GM18507 (cell line): ENCODE data around the gene TLR6.
"Not testable (repeated sequence)": the region's sequence is repeated elsewhere in the genome, so short reads cannot be mapped to it uniquely, and the experiment has no call there.

Experiments
- DNase-seq: peaks from one replicate; pipeline ENCODE4 v3.0.0; 2011; ENCODE audit warnings: low read depth; ENCODE audit not compliant: insufficient read length; ENCODE audit errors: extremely low spot score
- FAIRE-seq: peaks from 2 replicates; lab custom pipeline; 2011; peaks lifted over from hg19 to GRCh38; lab: Jason Lieb, UNC

TLR6 gene

GRCh38 chr4:38829237-38829636 lies 27.4 kb downstream of the TLR6 start:
- DNase-seq (no peak), FAIRE-seq (peak; percentile 21)

DNA sequence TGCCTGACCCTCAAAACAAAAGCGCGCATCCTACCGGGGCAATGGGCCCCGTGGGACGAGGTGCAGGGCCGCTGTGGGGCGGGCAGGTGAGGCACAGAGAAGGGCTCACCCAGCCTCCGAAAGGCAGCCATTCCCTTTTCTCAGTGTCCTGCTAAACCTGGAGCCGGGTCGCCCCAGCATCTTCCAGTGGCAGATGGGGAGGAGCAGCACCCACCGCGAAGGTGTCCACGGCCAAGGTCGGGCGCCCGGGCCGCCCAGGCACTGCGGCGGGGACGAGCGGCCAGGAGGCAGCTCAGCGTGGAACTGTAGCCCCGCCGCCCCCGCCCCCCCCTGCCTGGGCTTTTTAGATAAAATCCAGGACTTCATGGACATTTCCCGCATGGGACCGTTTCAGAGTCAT lies 32.9 kb downstream of the TLR6 start:
- DNase-seq (no peak), FAIRE-seq (no peak)

- FAIRE-seq = no peak
- no peak for DNase-seq
Observed at GRCh38 chr4:38822748-38823303, 33.8 kb downstream of the TLR6 start.

- DNase-seq (no peak), FAIRE-seq (no peak)
Observed at GRCh38 chr4:38821739-38822138, 34.9 kb downstream of the TLR6 start.

DNA sequence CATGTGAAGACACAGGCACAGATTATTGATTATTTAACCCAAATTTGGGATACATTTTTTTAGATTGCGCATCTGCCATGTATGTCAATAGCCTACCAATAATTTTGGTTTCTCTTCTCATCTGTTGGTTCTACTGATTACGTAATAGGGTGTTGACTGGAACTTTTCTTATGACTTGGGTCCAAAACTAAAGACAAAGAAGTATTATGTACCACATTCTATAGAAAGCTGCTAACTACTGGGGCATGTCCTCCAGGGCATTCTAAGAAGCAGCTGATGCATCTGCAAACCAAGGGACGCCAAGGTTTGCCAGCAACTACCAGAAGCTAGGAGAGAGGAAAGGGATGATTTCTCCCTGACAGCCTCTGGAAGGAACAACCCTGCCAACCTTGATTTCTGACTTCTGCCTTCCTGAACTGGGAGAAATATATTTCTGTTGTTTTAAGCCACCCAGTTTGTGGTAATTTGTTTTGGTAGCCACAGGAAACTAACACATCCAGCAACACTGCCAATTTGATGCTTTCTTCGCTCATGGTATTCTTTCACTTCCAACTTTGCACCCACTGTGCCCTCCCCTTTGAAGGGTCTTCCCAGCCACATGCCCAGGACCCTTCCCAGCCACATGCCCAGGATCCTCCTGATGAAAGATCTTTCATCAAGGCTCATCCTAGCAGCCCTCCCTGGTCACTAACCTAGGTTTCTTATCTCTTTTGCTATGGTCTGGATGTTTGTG lies 36.1 kb downstream of the TLR6 start:
- DNase-seq (no peak), FAIRE-seq (peak; percentile 87)

DNA sequence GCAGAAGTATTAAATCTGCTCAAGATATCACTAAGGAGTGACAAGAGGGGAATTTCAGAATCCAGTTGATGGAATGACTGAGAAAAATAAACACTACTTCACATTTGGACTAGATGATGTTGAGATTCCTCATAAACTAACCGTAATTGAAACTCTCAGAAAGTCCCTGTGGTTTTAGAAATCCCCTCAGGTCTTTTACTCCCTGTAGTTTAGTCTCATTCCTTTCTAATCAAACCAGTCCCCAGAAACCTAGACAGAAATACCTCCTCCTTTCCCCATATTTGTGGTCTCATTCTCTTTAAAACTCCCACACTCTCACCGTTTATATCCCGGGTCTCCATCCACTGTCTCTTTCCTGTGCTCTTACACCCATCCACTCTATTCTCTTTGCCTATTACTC lies 37.0 kb downstream of the TLR6 start:
- DNase-seq = no peak

GRCh38 chr4:38818441-38818976 lies 38.1 kb downstream of the TLR6 start:
- DNase-seq (no peak), FAIRE-seq (peak; percentile 86)

More for the DNA sequence above, 37.0 kb downstream of the TLR6 start:
- peak; percentile 75 for FAIRE-seq

DNA sequence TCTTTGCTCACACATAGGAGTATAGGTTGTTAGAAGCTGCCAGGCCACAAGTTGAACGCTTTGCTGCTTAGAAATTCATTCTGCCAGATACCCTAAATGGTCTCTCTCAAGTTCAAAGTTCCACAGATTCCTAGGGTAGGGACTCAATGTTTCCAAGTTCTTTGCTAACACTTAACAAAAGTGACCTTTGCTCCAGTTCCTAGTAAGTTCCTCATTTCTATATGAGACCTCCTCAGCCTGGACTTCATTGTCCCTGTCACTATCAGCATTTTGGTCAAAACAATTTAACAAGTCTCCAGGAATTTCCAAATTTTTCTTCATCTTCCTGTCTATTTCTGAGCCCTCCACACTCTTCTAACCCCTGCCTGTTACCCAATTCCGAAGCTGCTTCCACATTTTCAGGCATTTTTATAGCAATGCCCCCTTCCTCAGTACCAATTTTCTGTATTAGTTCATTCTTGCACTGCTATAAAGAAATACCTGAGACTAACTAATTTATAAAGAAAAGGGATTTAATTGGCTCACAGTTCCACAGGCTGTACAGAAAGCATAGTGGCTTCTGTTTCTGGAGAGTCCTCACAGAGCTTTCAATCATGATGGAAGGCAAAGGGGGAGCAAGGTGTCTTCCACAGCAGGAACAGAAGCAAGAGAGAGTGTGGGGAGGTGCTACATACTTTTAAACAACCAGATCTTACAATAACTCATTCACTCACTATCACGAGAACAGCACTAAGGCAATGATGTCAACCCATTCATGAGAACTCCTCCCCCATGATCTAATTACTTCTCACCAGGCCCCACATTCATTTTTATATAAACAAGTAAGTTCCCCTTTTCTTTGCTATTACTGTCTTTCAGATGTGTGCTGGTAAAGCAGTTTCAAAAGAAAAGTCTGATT lies 40.5 kb downstream of the TLR6 start:
- peak; percentile 31 for FAIRE-seq

GRCh38 chr4:38814386-38814785 lies 42.2 kb downstream of the TLR6 start:
- FAIRE-seq = peak; percentile 56
- no peak for DNase-seq

More for the DNA sequence above, 40.5 kb downstream of the TLR6 start:
- no peak for DNase-seq

GRCh38 chr4:38811297-38811696 lies 45.3 kb downstream of the TLR6 start:
- no peak for FAIRE-seq

DNA sequence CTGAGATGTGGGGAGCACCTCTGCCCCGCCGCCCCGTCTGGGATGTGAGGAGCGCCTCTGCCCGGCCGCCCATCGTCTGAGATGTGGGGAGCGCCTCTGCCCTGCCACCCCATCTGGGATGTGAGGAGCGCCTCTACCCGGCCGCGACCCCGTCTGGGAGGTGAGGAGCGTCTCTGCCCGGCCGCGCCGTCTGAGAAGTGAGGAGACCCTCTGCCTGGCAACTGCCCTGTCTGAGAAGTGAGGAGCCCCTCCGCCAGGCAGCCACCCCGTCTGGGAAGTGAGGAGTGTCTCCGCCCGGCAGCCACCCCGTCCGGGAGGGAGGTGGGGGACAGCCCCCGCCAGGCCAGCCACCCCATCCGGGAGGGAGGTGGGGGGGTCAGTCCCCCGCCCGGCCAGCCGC lies 49.2 kb downstream of the TLR6 start:
- not testable (repeated sequence) for DNase-seq, FAIRE-seq

More at GRCh38 chr4:38811297-38811696, 45.3 kb downstream of the TLR6 start:
- no peak for DNase-seq

GRCh38 chr4:38806251-38806650 lies 50.4 kb downstream of the TLR6 start:
- DNase-seq, FAIRE-seq: not testable (repeated sequence)

GRCh38 chr4:38805530-38806145 lies 51.0 kb downstream of the TLR6 start:
- DNase-seq (no peak), FAIRE-seq (peak; percentile 100)

GRCh38 chr4:38804654-38805295 lies 51.8 kb downstream of the TLR6 start, which contains the start of gene TLR1:
Gene TLR1, minus strand, starts transcription at chr4:38804791. Its CDS starts 5,960 bp downstream, at chr4:38798831.
- FAIRE-seq (no peak), DNase-seq (no peak)

DNA sequence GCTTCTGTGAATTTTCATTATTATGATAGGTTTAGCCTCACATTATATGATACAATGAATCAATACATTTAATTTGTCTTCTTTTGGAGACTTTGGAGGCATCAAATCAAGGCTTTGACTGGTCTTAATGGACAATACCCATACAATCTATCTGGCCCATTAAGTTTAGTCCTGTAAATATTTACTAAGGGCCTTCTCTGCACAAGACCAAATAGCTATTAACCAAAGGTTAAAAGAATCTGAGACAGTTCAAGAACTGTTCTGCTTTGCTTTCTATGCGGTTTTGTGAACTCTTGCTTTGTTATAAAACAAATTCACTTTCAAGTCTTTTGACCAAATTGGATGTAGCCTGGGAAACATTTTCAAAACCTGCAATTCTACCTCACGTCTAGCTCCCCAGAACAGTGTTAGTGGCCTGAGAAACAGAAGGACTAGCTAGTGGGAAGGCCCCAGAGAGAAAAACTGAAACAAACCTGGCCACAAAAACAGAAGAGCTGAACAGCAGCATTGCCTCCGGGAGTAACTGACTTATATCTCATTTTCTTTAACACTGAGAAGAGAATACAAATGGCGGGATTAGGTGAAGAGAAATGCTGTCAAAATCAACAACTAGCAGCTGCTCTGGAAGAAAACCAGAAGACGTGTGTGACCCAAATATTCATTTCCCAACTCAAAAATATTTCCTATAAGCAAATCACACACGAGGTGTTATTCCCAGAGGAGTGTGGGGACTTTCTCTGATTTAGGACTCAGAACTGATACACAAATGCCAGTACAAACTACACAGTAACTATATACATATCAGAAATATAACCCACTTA lies 52.6 kb downstream of the TLR6 start:
- DNase-seq (no peak), FAIRE-seq (no peak)

DNA sequence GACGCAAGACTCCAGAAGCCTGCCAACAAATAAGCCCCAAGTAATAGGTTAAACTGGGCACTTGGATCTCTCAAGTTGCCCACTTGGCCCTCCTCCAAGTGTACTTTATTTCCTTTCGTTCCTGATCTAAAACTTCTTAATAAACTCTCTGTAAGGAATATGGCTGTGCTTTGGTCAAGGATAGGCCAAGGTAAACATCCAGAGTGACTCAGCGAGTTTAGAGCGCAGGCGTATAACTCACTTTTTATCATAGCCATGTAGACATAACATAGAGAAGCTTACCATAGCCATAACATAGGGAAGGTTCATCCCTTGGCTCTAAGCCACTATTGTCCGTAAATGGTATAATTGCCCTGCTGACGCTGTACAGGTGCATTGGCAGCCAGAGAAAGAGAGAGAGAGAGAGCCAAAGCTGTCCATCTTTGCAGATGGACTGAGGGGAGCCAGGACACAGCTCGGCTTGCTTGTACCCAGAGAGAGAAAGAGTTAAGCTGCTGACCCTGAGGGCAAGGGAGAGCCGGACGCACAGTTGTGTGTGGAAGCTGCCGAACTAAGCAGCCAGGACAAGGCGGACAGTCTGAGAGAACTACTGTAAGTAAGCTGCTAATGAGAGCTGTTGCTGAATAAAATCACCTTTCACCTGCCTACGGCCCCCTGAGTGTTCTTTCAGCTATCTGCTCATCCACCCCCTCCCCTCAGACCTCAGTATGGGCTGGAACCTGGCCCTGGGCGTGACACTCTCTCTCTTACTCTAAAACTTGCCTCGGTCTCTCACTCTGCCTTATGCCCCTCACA lies 53.9 kb downstream of the TLR6 start:
- DNase-seq = no peak
- FAIRE-seq = no peak

DNA sequence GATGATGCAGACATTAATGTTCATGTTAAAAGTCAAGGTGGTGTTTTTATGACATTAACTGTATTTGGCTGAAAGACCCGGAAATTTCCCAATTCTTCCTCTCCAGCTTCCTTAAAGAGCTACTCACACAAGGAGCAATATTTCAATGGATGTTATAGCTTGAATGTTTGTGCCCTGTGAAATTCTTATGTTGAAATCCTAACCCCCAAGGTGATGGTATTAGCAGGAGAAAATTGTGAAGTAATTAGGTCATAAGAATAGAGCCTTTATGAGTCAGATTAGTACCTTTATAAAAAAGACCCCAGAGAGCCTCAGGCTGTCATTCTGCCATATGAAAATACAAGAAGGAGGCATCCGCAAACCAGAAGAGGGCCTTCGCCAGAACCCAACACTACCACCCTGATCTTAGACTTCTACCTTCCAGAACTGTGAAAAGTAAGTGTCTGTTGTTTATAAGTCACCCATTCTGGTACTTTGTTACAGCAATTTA lies 55.6 kb downstream of the TLR6 start:
- FAIRE-seq = no peak
- no peak for DNase-seq
